ENCODE data around the gene KLHL30. TPM values are rescaled to one million over a fixed set of nuclear protein-coding genes. Genes with fewer than 3 reads are reported as not detected.

The KLHL30 gene
- total RNA-seq, 3 donors from 2014 or later = 0.15 to 0.98 (median 0.32) TPM

DNA sequence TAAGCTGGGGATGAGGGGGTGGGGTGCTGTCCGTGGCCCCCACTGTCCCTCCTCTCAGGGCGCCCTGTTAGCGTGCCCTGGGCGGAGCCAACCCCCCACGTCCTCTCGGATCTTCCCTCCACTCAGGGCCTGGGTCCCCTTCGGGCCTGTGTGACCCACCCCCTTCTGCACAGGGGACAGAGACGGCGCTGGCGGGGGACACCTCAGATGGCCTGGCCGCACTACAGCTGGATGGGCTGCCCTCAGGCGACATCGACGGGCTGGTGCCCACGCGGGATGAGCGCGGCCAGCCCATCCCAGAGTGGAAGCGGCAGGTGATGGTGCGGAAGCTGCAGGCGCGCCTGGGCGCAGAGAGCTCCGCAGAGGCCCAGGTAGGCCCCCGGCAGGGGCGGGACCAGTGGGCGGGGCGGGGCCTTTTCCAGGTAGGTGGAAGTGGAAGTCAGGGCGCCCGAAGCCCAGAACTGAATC, 9.9 kb upstream of the KLHL30 start:
- H3K4me3 ChIP-seq = peak overlapping the region in 2 of 3 donors; percentile 6 to 40
- intact Hi-C loops (cut with DNase I; ENCODE audit: low total_unique reads) = no loop called here
- no peaks in the 10 kb centered on the region for H3K9me3 ChIP-seq
- no peak overlapping the region for H3K27ac ChIP-seq
- H3K27me3 ChIP-seq = peaks cover 0 to 4% of the 10 kb centered on the region in 2 donors
- TF ChIP-seq, protein P1, sequence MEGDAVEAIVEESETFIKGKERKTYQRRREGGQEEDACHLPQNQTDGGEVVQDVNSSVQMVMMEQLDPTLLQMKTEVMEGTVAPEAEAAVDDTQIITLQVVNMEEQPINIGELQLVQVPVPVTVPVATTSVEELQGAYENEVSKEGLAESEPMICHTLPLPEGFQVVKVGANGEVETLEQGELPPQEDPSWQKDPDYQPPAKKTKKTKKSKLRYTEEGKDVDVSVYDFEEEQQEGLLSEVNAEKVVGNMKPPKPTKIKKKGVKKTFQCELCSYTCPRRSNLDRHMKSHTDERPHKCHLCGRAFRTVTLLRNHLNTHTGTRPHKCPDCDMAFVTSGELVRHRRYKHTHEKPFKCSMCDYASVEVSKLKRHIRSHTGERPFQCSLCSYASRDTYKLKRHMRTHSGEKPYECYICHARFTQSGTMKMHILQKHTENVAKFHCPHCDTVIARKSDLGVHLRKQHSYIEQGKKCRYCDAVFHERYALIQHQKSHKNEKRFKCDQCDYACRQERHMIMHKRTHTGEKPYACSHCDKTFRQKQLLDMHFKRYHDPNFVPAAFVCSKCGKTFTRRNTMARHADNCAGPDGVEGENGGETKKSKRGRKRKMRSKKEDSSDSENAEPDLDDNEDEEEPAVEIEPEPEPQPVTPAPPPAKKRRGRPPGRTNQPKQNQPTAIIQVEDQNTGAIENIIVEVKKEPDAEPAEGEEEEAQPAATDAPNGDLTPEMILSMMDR (IDR thresholded peaks at IDR 0.05) = no peak
- TF ChIP-seq POLR2A (IDR thresholded peaks at IDR 0.05) (no peak), POLR2AphosphoS5 (IDR thresholded peaks at IDR 0.05) (no peak)
- H3K36me3 ChIP-seq = no peaks in the 10 kb centered on the region
- H3K4me1 ChIP-seq = no peaks in the 10 kb centered on the region
- no peak for DNase-seq (ENCODE audit: low spot score in 2 of 2)

DNA sequence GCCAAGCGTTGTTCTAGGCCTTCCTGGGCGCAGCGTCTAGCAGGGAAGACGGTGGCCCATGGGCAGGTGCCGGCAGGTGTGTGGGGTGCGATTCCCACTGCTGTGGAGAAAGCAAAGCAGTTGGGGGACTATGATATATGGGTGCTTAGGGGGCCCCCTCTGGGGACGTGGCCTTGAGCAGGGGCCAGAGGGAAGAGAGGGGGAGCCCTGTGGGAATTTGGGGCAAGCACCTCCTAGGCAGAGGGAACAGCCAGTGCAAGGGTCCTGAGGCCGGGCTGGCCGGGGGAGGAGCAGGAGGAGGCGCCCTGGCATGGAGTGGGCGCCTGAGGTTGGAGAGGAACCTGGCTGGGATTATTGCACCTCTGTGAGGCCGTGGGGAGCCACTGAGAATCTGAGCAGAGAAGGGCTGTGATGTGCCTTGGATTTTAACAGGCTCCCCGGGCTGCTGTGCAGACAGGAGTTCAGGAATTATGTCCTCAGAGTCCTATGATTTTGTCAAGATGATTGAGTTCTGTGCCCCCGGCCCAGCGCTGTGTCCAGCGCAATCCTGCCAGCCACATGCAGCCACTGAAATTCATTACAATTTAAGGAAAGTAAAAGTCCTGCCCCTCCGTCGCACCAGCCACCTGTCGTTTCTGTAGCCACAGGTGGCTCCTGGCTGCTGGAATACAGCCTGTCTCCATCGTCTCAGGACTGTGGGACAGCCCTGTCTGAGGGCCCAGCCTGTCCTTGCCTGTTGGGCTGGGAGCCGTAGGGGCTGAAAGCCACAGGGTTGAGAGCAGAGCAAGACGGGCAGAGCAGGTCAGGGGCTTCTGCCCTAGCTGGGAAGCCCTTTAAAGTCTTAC, 9.1 kb upstream of the KLHL30 start:
- intact Hi-C loops (cut with DNase I; ENCODE audit: low total_unique reads) = no loop called here
- no peaks in the 10 kb centered on the region for H3K9me3 ChIP-seq

GRCh38 chr2:238130111-238130695, 8.3 kb upstream of the KLHL30 start:
- Histone ChIP-seq H3K27ac (no peak overlapping the region), H3K27me3 (peaks cover 0 to 4% of the 10 kb centered on the region in 2 donors), H3K9me3 (no peaks in the 10 kb centered on the region), H3K4me1 (no peaks in the 10 kb centered on the region), H3K4me3 (no peak overlapping the region), H3K36me3 (no peaks in the 10 kb centered on the region)
- TF ChIP-seq POLR2AphosphoS5 (IDR thresholded peaks at IDR 0.05) (no peak), POLR2A (IDR thresholded peaks at IDR 0.05) (no peak)
- TF ChIP-seq, protein P1 (IDR thresholded peaks at IDR 0.05) = no peak
- no peak for DNase-seq (ENCODE audit: low spot score in 2 of 2)
- intact Hi-C loops (cut with DNase I; ENCODE audit: low total_unique reads) = no loop called here

More for the DNA sequence above, 9.1 kb upstream of the KLHL30 start:
- TF ChIP-seq POLR2A (IDR thresholded peaks at IDR 0.05) = no peak
- TF ChIP-seq, protein P1 (IDR thresholded peaks at IDR 0.05) = no peak
- TF ChIP-seq POLR2AphosphoS5 (IDR thresholded peaks at IDR 0.05) = no peak
- Histone ChIP-seq H3K27me3 (peaks cover 0 to 4% of the 10 kb centered on the region in 2 donors), H3K4me3 (no peak overlapping the region), H3K27ac (no peak overlapping the region), H3K4me1 (no peaks in the 10 kb centered on the region), H3K36me3 (no peaks in the 10 kb centered on the region)
- no peak for DNase-seq (ENCODE audit: low spot score in 2 of 2)

DNA sequence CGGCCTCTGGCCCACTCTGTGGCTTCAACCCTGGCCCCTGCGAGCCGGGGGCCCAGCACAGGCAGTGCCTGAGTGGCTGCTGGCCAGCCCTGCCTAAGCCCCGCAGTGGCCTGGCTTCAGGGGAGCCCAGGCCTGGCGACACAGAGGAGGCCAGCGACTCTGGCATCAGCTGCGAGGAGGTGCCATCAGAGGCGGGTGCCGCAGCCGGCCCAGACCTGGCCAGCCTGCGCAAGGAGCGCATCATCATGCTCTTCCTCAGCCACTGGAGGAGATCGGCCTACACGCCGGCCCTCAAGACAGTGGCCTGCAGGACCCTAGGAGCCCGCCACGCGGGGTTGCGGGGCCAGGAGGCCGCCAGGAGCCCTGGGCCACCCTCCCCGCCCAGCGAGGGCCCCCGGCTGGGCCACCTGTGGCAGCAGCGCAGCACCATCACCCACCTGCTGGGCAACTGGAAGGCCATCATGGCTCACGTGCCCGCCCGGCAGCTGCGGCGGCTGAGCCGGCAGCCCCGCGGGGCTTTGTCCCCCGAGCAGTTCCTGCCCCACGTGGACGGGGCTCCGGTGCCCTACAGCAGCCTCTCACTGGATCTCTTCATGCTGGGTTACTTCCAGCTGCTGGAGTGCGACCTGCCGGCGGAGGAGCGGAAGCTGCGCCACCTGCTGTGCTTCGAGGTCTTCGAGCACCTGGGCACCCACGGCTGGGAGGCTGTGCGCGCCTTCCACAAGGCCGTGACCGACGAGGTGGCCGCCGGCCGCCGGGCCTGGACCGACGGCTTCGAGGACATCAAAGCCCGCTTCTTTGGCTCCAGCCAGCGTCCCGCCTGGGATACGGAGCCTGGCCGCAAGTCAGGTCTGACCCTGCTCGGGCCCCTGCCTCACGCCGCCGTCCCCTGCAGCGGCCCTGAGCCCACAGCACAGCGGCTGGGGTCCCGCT, 7.5 kb upstream of the KLHL30 start:
- H3K36me3 ChIP-seq = no peaks in the 10 kb centered on the region
- intact Hi-C loops (cut with DNase I; ENCODE audit: low total_unique reads) = no loop called here
- no peak overlapping the region for H3K27ac ChIP-seq
- no peaks in the 10 kb centered on the region for H3K4me1 ChIP-seq
- TF ChIP-seq, protein P1 (IDR thresholded peaks at IDR 0.05) = no peak
- TF ChIP-seq POLR2AphosphoS5 (IDR thresholded peaks at IDR 0.05) = no peak
- no peak for TF ChIP-seq POLR2A (IDR thresholded peaks at IDR 0.05)
- no peaks in the 10 kb centered on the region for H3K9me3 ChIP-seq
- H3K27me3 ChIP-seq = peaks cover 0 to 4% of the 10 kb centered on the region in 2 donors
- no peak overlapping the region for H3K4me3 ChIP-seq
- no peak for DNase-seq (ENCODE audit: low spot score in 2 of 2)

Data from breast epithelium (tissue), 4 donors.